GM21528 (cell line): Measurements from ENCODE around the gene SH3PXD2A.
"Not testable (repeated sequence)": the region's sequence is repeated elsewhere in the genome, so short reads cannot be mapped to it uniquely, and the experiment has no call there.

Experiments
- ATAC-seq: cut with Tn5 transposase; IDR thresholded peaks from one replicate; pipeline ENCODE4 v1.9.1; 2021; ENCODE audit warnings: mild to moderate bottlenecking, moderate library complexity; ENCODE audit not compliant: unreplicated experiment, low FRiP score

Gene SH3PXD2A

GRCh38 chr10:103776878-103777591, 78.3 kb downstream of the SH3PXD2A start:
- ATAC-seq, result no peak

GRCh38 chr10:103775776-103776175, 79.6 kb downstream of the SH3PXD2A start:
- no peak for ATAC-seq

- not testable (repeated sequence) for ATAC-seq
Observed at GRCh38 chr10:103772846-103773245, 82.5 kb downstream of the SH3PXD2A start.

- peak; percentile 81 for ATAC-seq
Observed at GRCh38 chr10:103772096-103772845, 83.1 kb downstream of the SH3PXD2A start.

- no peak for ATAC-seq
Observed at GRCh38 chr10:103770139-103770538, 85.2 kb downstream of the SH3PXD2A start.

- no peak for ATAC-seq
Observed at GRCh38 chr10:103769176-103769575, 86.2 kb downstream of the SH3PXD2A start.

GRCh38 chr10:103768345-103768744, 87.0 kb downstream of the SH3PXD2A start:
- ATAC-seq, result no peak

- no peak for ATAC-seq
Observed at GRCh38 chr10:103767756-103768155, 87.6 kb downstream of the SH3PXD2A start.

- no peak for ATAC-seq
Observed at GRCh38 chr10:103766751-103767505, 88.4 kb downstream of the SH3PXD2A start.

- ATAC-seq, result no peak
Observed at GRCh38 chr10:103765981-103766380, 89.4 kb downstream of the SH3PXD2A start.

- ATAC-seq, result no peak
Observed at GRCh38 chr10:103765168-103765567, 90.2 kb downstream of the SH3PXD2A start.

GRCh38 chr10:103764296-103765088, 90.9 kb downstream of the SH3PXD2A start:
- no peak for ATAC-seq

GRCh38 chr10:103763374-103764202, 91.8 kb downstream of the SH3PXD2A start:
- no peak for ATAC-seq

GRCh38 chr10:103762916-103763315, 92.5 kb downstream of the SH3PXD2A start:
- ATAC-seq, result no peak

- no peak for ATAC-seq
Observed at GRCh38 chr10:103762162-103762561, 93.2 kb downstream of the SH3PXD2A start.

- no peak for ATAC-seq
Observed at GRCh38 chr10:103761075-103761920, 94.1 kb downstream of the SH3PXD2A start.

GRCh38 chr10:103760233-103760632, 95.1 kb downstream of the SH3PXD2A start:
- not testable (repeated sequence) for ATAC-seq

GRCh38 chr10:103759100-103759781, 96.1 kb downstream of the SH3PXD2A start:
- no peak for ATAC-seq
